Calu3 (cell line): Measurements from ENCODE around the gene CPEB2. TPM values are rescaled to one million over a fixed set of nuclear protein-coding genes. Genes with fewer than 3 reads are reported as not detected.

Source experiments
- BruUV-seq: library from RNA; stranded (reverse); fragments of 400-500 nt; replicated peaks from 2 replicates; lab custom pipeline; 2021; lab: Mats Ljungman, UMichigan
- CTCF ChIA-PET: fragments of 300-600 bp; sonication (Branson Sonifier 250); formaldehyde crosslinking; loops from one replicate; lab custom pipeline; 2022; ENCODE audit warnings: antibody characterized with exemption; lab: Charles Lee
- DNase-seq: peaks from one replicate; pipeline ENCODE4 v3.0.0; 2022
- H3K27ac Mint-ChIP-seq: one replicate; pipeline ENCODE4 v1.8.0; 2022; ENCODE audit warnings: mixed read lengths; ENCODE audit not compliant: unreplicated experiment
- H3K27me3 Mint-ChIP-seq: one replicate; pipeline ENCODE4 v1.8.0; 2022; ENCODE audit warnings: mixed read lengths; ENCODE audit not compliant: unreplicated experiment
- H3K36me3 Mint-ChIP-seq: one replicate; pipeline ENCODE4 v1.8.0; 2022; ENCODE audit warnings: mild to moderate bottlenecking, moderate library complexity, mixed read lengths; ENCODE audit not compliant: insufficient read depth, unreplicated experiment
- H3K4me1 Mint-ChIP-seq: one replicate; pipeline ENCODE4 v1.8.0; 2022; ENCODE audit warnings: mild to moderate bottlenecking, low read depth, mixed read lengths; ENCODE audit not compliant: unreplicated experiment
- H3K4me3 Mint-ChIP-seq: one replicate; pipeline ENCODE4 v1.8.0; 2022; ENCODE audit warnings: mild to moderate bottlenecking, low read depth, moderate library complexity, mixed read lengths; ENCODE audit not compliant: unreplicated experiment
- H3K9me3 Mint-ChIP-seq: one replicate; pipeline ENCODE4 v1.8.0; 2022; ENCODE audit warnings: low read depth, mixed read lengths; ENCODE audit not compliant: unreplicated experiment
- CTCF ChIP-seq: fragments of 200-600 bp; IDR thresholded peaks from one replicate; pipeline ENCODE4 v1.8.0; 2022; ENCODE audit warnings: antibody characterized with exemption; ENCODE audit not compliant: unreplicated experiment
- intact Hi-C: fragments of 100-400 bp; cut with micrococcal nuclease; formaldehyde crosslinking; loops from one replicate; pipeline ENCODE4 v1.10.0; 2022; ENCODE audit not compliant: unreplicated experiment
- total RNA-seq: library from RNA; stranded (reverse); gene quantifications from 2 replicates; pipeline ENCODE4 v1.2.3, GENCODE V29; 2022

The CPEB2 gene
- total RNA-seq, 1 experiment from 2014 or later = 7.3 TPM

- Mint-ChIP-seq H3K27ac (no peak overlapping the region), H3K36me3 (no peaks in the 10 kb centered on the region), H3K9me3 (no peaks in the 10 kb centered on the region), H3K4me1 (no peaks in the 10 kb centered on the region), H3K4me3 (no peak overlapping the region), H3K27me3 (no peaks in the 10 kb centered on the region)
- intact Hi-C loops = no loop called here
- DNase-seq = no peak
- no TSS peak for BruUV-seq
- CTCF ChIA-PET = no interaction called here
- no peak for TF ChIP-seq CTCF
Measured at GRCh38 chr4:15066140-15066539, 63.9 kb downstream of the CPEB2 start.

DNA sequence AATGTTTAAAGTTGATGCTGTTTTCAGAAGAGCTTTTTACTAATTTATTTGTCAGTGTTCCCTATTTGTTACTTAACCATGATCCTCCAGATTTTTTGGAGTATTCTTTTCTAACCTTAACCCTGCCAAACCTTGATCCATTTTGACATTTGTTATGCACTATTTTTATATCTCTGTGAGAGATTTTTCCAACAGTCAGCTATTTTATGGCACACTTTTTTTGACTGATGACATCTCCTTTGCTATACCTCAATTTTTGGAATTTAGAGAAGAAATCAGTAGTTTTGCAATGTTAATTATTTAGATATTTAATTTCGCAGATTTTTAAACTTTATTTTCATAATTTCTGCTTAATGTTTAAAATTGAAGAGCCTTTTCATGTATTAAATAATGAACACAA is 66.0 kb downstream of the CPEB2 start:
- intact Hi-C loops = no loop called here
- no peak for TF ChIP-seq CTCF
- no peaks in the 10 kb centered on the region for H3K27me3 Mint-ChIP-seq
- no peak overlapping the region for H3K27ac Mint-ChIP-seq
- DNase-seq = no peak
- H3K36me3 Mint-ChIP-seq = no peaks in the 10 kb centered on the region
- CTCF ChIA-PET = no interaction called here
- H3K4me3 Mint-ChIP-seq = no peak overlapping the region
- no peaks in the 10 kb centered on the region for H3K9me3 Mint-ChIP-seq
- H3K4me1 Mint-ChIP-seq = no peaks in the 10 kb centered on the region
- no TSS peak for BruUV-seq

GRCh38 chr4:15075875-15076274 is 73.6 kb downstream of the CPEB2 start:
- H3K27me3 Mint-ChIP-seq = no peaks in the 10 kb centered on the region
- H3K27ac Mint-ChIP-seq = no peak overlapping the region
- H3K36me3 Mint-ChIP-seq = no peaks in the 10 kb centered on the region
- peaks cover 3% of the 10 kb centered on the region for H3K9me3 Mint-ChIP-seq
- intact Hi-C loops = no loop called here
- no peak overlapping the region for H3K4me3 Mint-ChIP-seq
- CTCF ChIA-PET = no interaction called here
- DNase-seq = no peak
- no peak for TF ChIP-seq CTCF
- BruUV-seq = no TSS peak
- no peaks in the 10 kb centered on the region for H3K4me1 Mint-ChIP-seq

DNA sequence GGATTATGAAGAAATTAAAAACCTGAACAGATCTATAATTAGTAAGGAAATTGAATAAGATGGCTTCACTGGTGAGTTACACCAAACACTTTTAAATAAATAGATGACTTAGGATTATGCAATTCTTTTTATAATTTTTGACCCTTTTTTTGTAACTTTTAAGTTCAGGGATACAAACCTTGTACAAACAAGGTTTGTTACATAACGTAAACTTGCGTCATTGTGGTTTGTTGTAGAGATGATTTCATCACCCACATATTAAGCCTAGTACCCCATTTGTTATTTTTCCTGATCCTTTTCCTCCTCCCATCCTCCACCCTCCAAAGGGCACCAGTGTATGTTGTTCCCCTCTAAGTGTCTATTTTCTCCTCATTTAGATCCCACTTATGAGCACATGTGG is 75.7 kb downstream of the CPEB2 start:
- intact Hi-C loops = no loop called here
- no peak overlapping the region for H3K27ac Mint-ChIP-seq
- H3K4me3 Mint-ChIP-seq = no peak overlapping the region
- H3K9me3 Mint-ChIP-seq = peaks cover 3% of the 10 kb centered on the region
- H3K36me3 Mint-ChIP-seq = no peaks in the 10 kb centered on the region
- no TSS peak for BruUV-seq
- CTCF ChIA-PET = no interaction called here
- no peak for TF ChIP-seq CTCF
- no peaks in the 10 kb centered on the region for H3K27me3 Mint-ChIP-seq
- no peak for DNase-seq
- no peaks in the 10 kb centered on the region for H3K4me1 Mint-ChIP-seq
